ENCODE measurements around the gene AMPH.

The AMPH gene

DNA sequence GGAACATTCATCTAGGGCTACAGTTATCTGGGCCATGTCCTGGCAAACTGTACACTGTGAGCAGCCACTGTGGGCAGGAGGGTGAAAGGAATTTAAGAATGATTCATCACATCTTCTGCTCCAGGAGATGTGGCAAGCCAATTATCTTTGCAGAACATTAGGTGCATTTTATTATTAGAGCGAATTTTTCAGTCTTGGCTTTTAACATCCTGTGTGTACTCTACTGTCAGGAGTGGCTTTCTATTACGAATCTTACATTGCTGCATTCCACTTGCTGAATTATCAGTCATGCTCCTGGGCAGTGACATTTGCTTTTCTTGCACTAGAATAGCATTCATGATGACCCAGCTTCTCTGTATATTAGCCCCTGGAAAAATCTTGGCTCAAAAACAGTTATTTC is 248.5 kb downstream of the AMPH start:
- H3K9ac ChIP-seq = no peak overlapping the region
- H3K27ac ChIP-seq = no peak overlapping the region
- H3K27me3 ChIP-seq (ENCODE audit: insufficient read depth, low read depth) = no peaks in the 10 kb centered on the region

DNA sequence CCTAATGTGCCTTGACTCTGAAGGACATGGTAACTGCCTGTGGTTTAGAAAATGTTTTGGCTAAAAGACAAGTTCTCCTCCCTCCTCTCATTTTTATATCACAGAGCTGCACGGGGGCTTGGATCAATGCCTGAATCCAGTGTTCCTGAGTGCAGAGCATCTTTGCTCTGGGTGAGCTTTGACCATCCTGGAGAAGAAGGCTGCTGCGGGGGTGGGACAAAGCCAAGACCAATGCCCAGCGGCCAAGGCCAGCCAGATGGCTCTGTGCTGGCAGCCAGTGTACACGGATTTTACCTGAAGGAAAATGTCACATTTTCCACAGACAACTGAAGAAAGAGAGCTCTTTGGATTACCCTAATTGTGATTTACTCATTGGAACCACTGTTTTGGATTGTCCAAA is 255.7 kb downstream of the AMPH start:
- no peaks in the 10 kb centered on the region for H4K20me1 ChIP-seq (ENCODE audit: insufficient read depth)
- no peaks in the 10 kb centered on the region for H3K27me3 ChIP-seq (ENCODE audit: insufficient read depth, low read depth)
- H3K4me2 ChIP-seq = no peak overlapping the region
- H3K79me2 ChIP-seq (ENCODE audit: insufficient read depth, low read depth) = no peaks in the 10 kb centered on the region; the same call in 1 of the 2 replicates
- H3K4me3 ChIP-seq (IDR thresholded peaks at IDR 0.05; ENCODE audit: insufficient read depth, low read depth, low read length) = no peak overlapping the region
- TF ChIP-seq, protein P1, sequence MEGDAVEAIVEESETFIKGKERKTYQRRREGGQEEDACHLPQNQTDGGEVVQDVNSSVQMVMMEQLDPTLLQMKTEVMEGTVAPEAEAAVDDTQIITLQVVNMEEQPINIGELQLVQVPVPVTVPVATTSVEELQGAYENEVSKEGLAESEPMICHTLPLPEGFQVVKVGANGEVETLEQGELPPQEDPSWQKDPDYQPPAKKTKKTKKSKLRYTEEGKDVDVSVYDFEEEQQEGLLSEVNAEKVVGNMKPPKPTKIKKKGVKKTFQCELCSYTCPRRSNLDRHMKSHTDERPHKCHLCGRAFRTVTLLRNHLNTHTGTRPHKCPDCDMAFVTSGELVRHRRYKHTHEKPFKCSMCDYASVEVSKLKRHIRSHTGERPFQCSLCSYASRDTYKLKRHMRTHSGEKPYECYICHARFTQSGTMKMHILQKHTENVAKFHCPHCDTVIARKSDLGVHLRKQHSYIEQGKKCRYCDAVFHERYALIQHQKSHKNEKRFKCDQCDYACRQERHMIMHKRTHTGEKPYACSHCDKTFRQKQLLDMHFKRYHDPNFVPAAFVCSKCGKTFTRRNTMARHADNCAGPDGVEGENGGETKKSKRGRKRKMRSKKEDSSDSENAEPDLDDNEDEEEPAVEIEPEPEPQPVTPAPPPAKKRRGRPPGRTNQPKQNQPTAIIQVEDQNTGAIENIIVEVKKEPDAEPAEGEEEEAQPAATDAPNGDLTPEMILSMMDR (conservative IDR thresholded peaks at IDR 0.05; ENCODE audit: low read depth, low read length) = no peak
- H2AFZ ChIP-seq (ENCODE audit: low read depth) = no peak overlapping the region
- no peak overlapping the region for H3K9ac ChIP-seq
- H3K4me1 ChIP-seq (ENCODE audit: low read depth, poor library complexity, severe bottlenecking) = peaks cover 3% of the 10 kb centered on the region
- H3K36me3 ChIP-seq (ENCODE audit: insufficient read depth) = peaks cover 4% of the 10 kb centered on the region; the same call in 1 of the 2 replicates
- no peak overlapping the region for H3K27ac ChIP-seq

More for the DNA sequence above, 248.5 kb downstream of the AMPH start:
- Histone ChIP-seq H3K36me3 (ENCODE audit: insufficient read depth) (no peaks in the 10 kb centered on the region), H2AFZ (ENCODE audit: low read depth) (no peak overlapping the region), H3K79me2 (ENCODE audit: insufficient read depth, low read depth) (no peaks in the 10 kb centered on the region), H4K20me1 (ENCODE audit: insufficient read depth) (no peaks in the 10 kb centered on the region), H3K4me2 (no peak overlapping the region), H3K4me1 (ENCODE audit: low read depth, poor library complexity, severe bottlenecking) (no peaks in the 10 kb centered on the region), H3K4me3 (IDR thresholded peaks at IDR 0.05; ENCODE audit: insufficient read depth, low read depth, low read length) (no peak overlapping the region)
- TF ChIP-seq, protein P1 (conservative IDR thresholded peaks at IDR 0.05; ENCODE audit: low read depth, low read length) = no peak

DNA sequence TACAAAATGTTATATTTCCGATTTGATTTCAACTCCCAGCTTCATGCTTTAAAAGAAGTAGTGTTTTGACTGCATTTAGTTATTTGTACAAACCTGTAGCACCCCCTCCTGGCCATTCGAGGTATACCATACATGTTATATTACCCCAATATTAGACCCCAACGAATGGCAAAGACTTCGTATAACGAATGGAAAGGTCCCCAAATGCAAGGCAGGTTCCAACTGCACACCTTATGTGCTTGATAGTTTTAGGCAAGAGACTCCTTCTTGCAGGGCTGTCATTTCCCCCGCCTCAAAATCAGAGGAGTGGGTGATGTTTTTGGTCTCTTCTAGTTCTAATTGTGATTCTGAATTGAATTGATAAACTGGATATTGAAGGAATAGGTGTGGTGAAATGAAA is 256.7 kb downstream of the AMPH start:
- Histone ChIP-seq H3K4me3 (IDR thresholded peaks at IDR 0.05; ENCODE audit: insufficient read depth, low read depth, low read length) (no peak overlapping the region), H3K9ac (no peak overlapping the region), H2AFZ (ENCODE audit: low read depth) (no peak overlapping the region), H3K4me2 (no peak overlapping the region), H3K36me3 (ENCODE audit: insufficient read depth) (peaks cover 4% of the 10 kb centered on the region; the same call in 1 of the 2 replicates), H3K27me3 (ENCODE audit: insufficient read depth, low read depth) (no peaks in the 10 kb centered on the region), H3K27ac (no peak overlapping the region), H3K4me1 (ENCODE audit: low read depth, poor library complexity, severe bottlenecking) (peaks cover 13% of the 10 kb centered on the region), H3K79me2 (ENCODE audit: insufficient read depth, low read depth) (peaks cover 2% of the 10 kb centered on the region; the same call in 1 of the 2 replicates), H4K20me1 (ENCODE audit: insufficient read depth) (no peaks in the 10 kb centered on the region)
- TF ChIP-seq, protein P1 (conservative IDR thresholded peaks at IDR 0.05; ENCODE audit: low read depth, low read length) = peak; percentile 94

DNA sequence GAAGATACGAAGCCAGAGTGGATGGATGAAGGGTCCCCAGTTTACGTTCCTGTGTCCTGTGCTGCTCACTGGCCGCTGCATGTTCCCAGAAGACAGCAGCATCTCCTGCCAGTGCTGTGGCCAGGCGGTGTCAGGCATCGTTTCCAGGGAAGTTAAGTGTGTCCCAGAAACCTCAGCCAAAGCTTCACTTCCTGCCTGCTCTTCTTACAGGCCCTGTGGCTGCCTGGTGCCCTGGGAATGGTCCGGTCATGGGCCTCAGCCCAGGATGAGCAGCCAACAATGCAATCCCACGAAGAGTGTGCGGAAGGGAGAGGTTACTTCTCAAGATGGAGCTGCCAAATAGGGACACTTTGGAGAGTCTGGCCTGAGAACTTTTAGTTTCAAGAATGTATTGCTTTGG is 258.0 kb downstream of the AMPH start:
- Histone ChIP-seq H3K36me3 (ENCODE audit: insufficient read depth) (peaks cover 4% of the 10 kb centered on the region; the same call in 1 of the 2 replicates), H3K9ac (no peak overlapping the region), H2AFZ (ENCODE audit: low read depth) (no peak overlapping the region), H3K27me3 (ENCODE audit: insufficient read depth, low read depth) (no peaks in the 10 kb centered on the region), H4K20me1 (ENCODE audit: insufficient read depth) (no peaks in the 10 kb centered on the region), H3K4me1 (ENCODE audit: low read depth, poor library complexity, severe bottlenecking) (peaks cover 26% of the 10 kb centered on the region), H3K4me2 (no peak overlapping the region), H3K27ac (no peak overlapping the region), H3K4me3 (IDR thresholded peaks at IDR 0.05; ENCODE audit: insufficient read depth, low read depth, low read length) (no peak overlapping the region), H3K79me2 (ENCODE audit: insufficient read depth, low read depth) (peaks cover 14% of the 10 kb centered on the region; the same call in 1 of the 2 replicates)
- TF ChIP-seq, protein P1 (conservative IDR thresholded peaks at IDR 0.05; ENCODE audit: low read depth, low read length) = no peak
